Measurements from ENCODE around the gene RPL37A.
"Not testable (repeated sequence)": the region's sequence is repeated elsewhere in the genome, so short reads cannot be mapped to it uniquely, and the experiment has no call there.

The RPL37A gene

GRCh38 chr2:216517447-216518225, 19.0 kb downstream of the RPL37A start:
- DNase-seq (ENCODE audit: low read depth in 3 of 3) = no peak

GRCh38 chr2:216518566-216519119, 20.0 kb downstream of the RPL37A start:
- not testable (repeated sequence) for DNase-seq (ENCODE audit: low read depth in 3 of 3)

- DNase-seq (ENCODE audit: low read depth in 3 of 3) = no peak
These were observed 20.6 kb downstream of the RPL37A start for GRCh38 chr2:216519154-216519762.

GRCh38 chr2:216520112-216520511, 21.5 kb downstream of the RPL37A start:
- DNase-seq (ENCODE audit: low read depth in 3 of 3) = no peak

- DNase-seq (ENCODE audit: low read depth in 3 of 3) = no peak
These were observed 24.4 kb downstream of the RPL37A start for GRCh38 chr2:216522892-216523502.

GRCh38 chr2:216525972-216526371, 27.3 kb downstream of the RPL37A start:
- no peak for DNase-seq (ENCODE audit: low read depth in 3 of 3)

GRCh38 chr2:216526939-216527338, 28.3 kb downstream of the RPL37A start:
- DNase-seq (ENCODE audit: low read depth in 3 of 3) = no peak

- DNase-seq (ENCODE audit: low read depth in 3 of 3) = no peak
These were observed 29.0 kb downstream of the RPL37A start for GRCh38 chr2:216527600-216527999.

- no peak for DNase-seq (ENCODE audit: low read depth in 3 of 3)
These were observed 33.9 kb downstream of the RPL37A start for GRCh38 chr2:216532562-216532961.

- DNase-seq (ENCODE audit: low read depth in 3 of 3) = no peak
These were observed 35.0 kb downstream of the RPL37A start for GRCh38 chr2:216533609-216534008.

GRCh38 chr2:216534809-216535208, 36.2 kb downstream of the RPL37A start:
- DNase-seq (ENCODE audit: low read depth in 3 of 3) = no peak

GRCh38 chr2:216535454-216535995, 36.9 kb downstream of the RPL37A start:
- no peak for DNase-seq (ENCODE audit: low read depth in 3 of 3)

GRCh38 chr2:216536734-216537210, 38.1 kb downstream of the RPL37A start:
- DNase-seq (ENCODE audit: low read depth in 3 of 3) = no peak

GRCh38 chr2:216537366-216537765, 38.7 kb downstream of the RPL37A start:
- DNase-seq (ENCODE audit: low read depth in 3 of 3) = no peak

GRCh38 chr2:216538538-216538937, 39.9 kb downstream of the RPL37A start:
- DNase-seq (ENCODE audit: low read depth in 3 of 3) = no peak

GRCh38 chr2:216539120-216539519, 40.5 kb downstream of the RPL37A start:
- DNase-seq (ENCODE audit: low read depth in 3 of 3) = no peak

GRCh38 chr2:216539791-216540241, 41.2 kb downstream of the RPL37A start:
- no peak for DNase-seq (ENCODE audit: low read depth in 3 of 3)

GRCh38 chr2:216540920-216541319, 42.3 kb downstream of the RPL37A start:
- DNase-seq (ENCODE audit: low read depth in 3 of 3) = no peak

GRCh38 chr2:216541505-216541904, 42.9 kb downstream of the RPL37A start:
- DNase-seq (ENCODE audit: low read depth in 3 of 3) = no peak

- no peak for DNase-seq (ENCODE audit: low read depth in 3 of 3)
These were observed 46.7 kb downstream of the RPL37A start for GRCh38 chr2:216545359-216545758.

- no peak for DNase-seq (ENCODE audit: low read depth in 3 of 3)
These were observed 47.6 kb downstream of the RPL37A start for GRCh38 chr2:216546241-216546640.

All from stimulated activated CD4-positive, alpha-beta T cell treated with anti-CD3 and anti-CD28 coated beads, TNF-alpha, amount 100 ng/mL, for 4 hours (primary cell).